Measurements from ENCODE around the gene ELN.

DNA sequence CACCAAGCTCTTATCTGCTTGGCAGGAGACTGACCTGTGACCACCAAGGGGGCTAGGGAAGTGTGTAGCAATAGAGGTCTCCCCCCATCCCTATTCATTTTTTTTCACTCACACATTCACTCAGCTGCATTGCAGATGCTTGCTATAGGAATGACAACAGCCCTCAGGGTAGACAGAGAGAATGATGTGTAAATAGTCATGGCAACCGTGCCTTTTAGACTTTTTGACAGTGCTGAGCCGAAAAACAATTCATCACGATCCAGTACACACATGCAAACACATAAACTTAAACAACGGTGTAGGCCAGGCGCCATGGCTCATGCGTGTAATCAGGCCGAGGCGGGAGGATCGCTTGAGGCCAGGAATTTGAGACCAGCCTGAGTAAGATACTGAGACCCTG, 7.6 kb upstream of the ELN start:
- TF ChIP-seq, protein P1, sequence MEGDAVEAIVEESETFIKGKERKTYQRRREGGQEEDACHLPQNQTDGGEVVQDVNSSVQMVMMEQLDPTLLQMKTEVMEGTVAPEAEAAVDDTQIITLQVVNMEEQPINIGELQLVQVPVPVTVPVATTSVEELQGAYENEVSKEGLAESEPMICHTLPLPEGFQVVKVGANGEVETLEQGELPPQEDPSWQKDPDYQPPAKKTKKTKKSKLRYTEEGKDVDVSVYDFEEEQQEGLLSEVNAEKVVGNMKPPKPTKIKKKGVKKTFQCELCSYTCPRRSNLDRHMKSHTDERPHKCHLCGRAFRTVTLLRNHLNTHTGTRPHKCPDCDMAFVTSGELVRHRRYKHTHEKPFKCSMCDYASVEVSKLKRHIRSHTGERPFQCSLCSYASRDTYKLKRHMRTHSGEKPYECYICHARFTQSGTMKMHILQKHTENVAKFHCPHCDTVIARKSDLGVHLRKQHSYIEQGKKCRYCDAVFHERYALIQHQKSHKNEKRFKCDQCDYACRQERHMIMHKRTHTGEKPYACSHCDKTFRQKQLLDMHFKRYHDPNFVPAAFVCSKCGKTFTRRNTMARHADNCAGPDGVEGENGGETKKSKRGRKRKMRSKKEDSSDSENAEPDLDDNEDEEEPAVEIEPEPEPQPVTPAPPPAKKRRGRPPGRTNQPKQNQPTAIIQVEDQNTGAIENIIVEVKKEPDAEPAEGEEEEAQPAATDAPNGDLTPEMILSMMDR (IDR thresholded peaks at IDR 0.05): no peak
- TF ChIP-seq POLR2A (IDR thresholded peaks at IDR 0.05): no peak
